HepG2 (cell line): ENCODE data around the gene TREML4. TPM values are rescaled to one million over a fixed set of nuclear protein-coding genes. Genes with fewer than 3 reads are reported as not detected.

Experiments
- ATAC-seq: fragments of 200-7000 bp; cut with Tn5 transposase; 3 replicates; pipeline ENCODE4 v1.9.1; 2020; ENCODE audit warnings: mild to moderate bottlenecking, moderate library complexity
- BruUV-seq: library from RNA; stranded (reverse); fragments of 400-500 nt; replicated peaks from 2 replicates; lab custom pipeline; 2021; lab: Mats Ljungman, UMichigan
- CTCF ChIA-PET: fragments of 300-600 bp; formaldehyde crosslinking; extraction: SDS; loops from one replicate; lab custom pipeline; 2021; ENCODE audit warnings: low total read pairs, inconsistent platforms, low intra/inter-chr PET ratio; lab: Yijun Ruan, JAX
- POLR2A ChIA-PET: fragments of 350-600 bp; sonication (Branson Sonifier 250); formaldehyde crosslinking; loops from one replicate; lab custom pipeline; 2020; ENCODE audit warnings: antibody characterized with exemption, inconsistent platforms; lab: Yijun Ruan, JAX
- DNase-seq: peaks from one replicate; pipeline ENCODE4 v3.0.0-alpha.2; 2015; ENCODE audit warnings: low spot score
- FAIRE-seq: peaks from 3 replicates; lab custom pipeline; 2011; peaks lifted over from hg19 to GRCh38; lab: Jason Lieb, UNC
- H2AFZ ChIP-seq: one replicate; pipeline ENCODE4 v1.6.1; 2011; ENCODE audit warnings: low read length, inconsistent platforms
- H3K27ac ChIP-seq: fragments of 300-600 bp; 3 replicates; pipeline ENCODE4 v1.8.0; 2011; ENCODE audit warnings: mixed run types, mild to moderate bottlenecking, mixed read lengths, low read length, inconsistent platforms; ENCODE audit not compliant: insufficient read depth; ENCODE audit errors: extremely low read length
- H3K27me3 ChIP-seq, 2 experiments: fragments of 200-600 bp in 1 of 2; 2 replicates in 1 of 2; 3 replicates in 1 of 2; pipeline versions ENCODE4 v1.6.0 to v1.8.0; 2011; ENCODE audit warnings: low read length in 2 of 2, mild to moderate bottlenecking in 2 of 2, moderate library complexity in 2 of 2, inconsistent platforms in 1 of 2; ENCODE audit not compliant: insufficient read depth in 2 of 2, control insufficient read depth in 1 of 2
- H3K36me3 ChIP-seq, 2 experiments: fragments of 200-600 bp in 1 of 2; replicated peaks in 1 of 2; 2 replicates in 1 of 2; 3 replicates in 1 of 2; pipeline versions ENCODE4 v1.5.1 to v1.8.0; 2011; ENCODE audit warnings: low read length in 2 of 2, inconsistent platforms in 1 of 2; ENCODE audit not compliant: insufficient read depth in 2 of 2, control insufficient read depth in 1 of 2
- H3K4me1 ChIP-seq: 2 replicates; pipeline ENCODE4 v1.5.1; 2012; ENCODE audit warnings: low read length, inconsistent platforms; ENCODE audit not compliant: insufficient read depth
- H3K4me2 ChIP-seq: 2 replicates; pipeline ENCODE4 v1.6.0; 2011; ENCODE audit warnings: low read depth, low read length, inconsistent platforms
- H3K4me3 ChIP-seq, 3 experiments: fragments of 200-600 bp in 1 of 3; sonication (generic), shearing (Covaris generic) in 1 of 3; replicated peaks in 1 of 3; 2 replicates each; pipeline ENCODE4 v1.5.1; 2011 to 2016; ENCODE audit warnings: low read length in 3 of 3, inconsistent platforms in 2 of 3, low read depth in 2 of 3, mild to moderate bottlenecking in 2 of 3, control low read depth in 1 of 3, mixed read lengths in 1 of 3; ENCODE audit not compliant: insufficient read depth in 1 of 3
- H3K79me2 ChIP-seq: one replicate; pipeline ENCODE4 v1.6.1; 2011; ENCODE audit warnings: low read length, inconsistent platforms; ENCODE audit not compliant: insufficient read depth
- H3K9ac ChIP-seq: 2 replicates; pipeline ENCODE4 v1.6.0; 2011; ENCODE audit warnings: mild to moderate bottlenecking, low read depth, low read length, inconsistent platforms; ENCODE audit not compliant: insufficient read depth
- H3K9me3 ChIP-seq: 2 replicates; pipeline ENCODE4 v1.5.1; 2012; ENCODE audit warnings: mild to moderate bottlenecking, low read length
- H4K20me1 ChIP-seq: 2 replicates; pipeline ENCODE4 v1.6.0; 2011; ENCODE audit warnings: inconsistent platforms, mild to moderate bottlenecking, low read length, moderate library complexity; ENCODE audit not compliant: insufficient read depth
- GLI4 ChIP-seq: sonication (generic); formaldehyde crosslinking; IDR thresholded peaks from 2 replicates; pipeline ENCODE4 v1.5.1; 2020; ENCODE audit warnings: missing genetic modification reagents, mild to moderate bottlenecking, moderate library complexity, borderline replicate concordance
- PHF8 ChIP-seq: sonication (generic); formaldehyde crosslinking; IDR thresholded peaks from 2 replicates; pipeline ENCODE4 v1.5.0; 2020; ENCODE audit warnings: missing genetic modification reagents
- ZSCAN30 ChIP-seq: sonication (generic); formaldehyde crosslinking; IDR thresholded peaks from 2 replicates; pipeline ENCODE4 v1.5.0; 2020; ENCODE audit warnings: mild to moderate bottlenecking, missing genetic modification reagents
- WGBS: methylation state at CpG from one replicate; pipeline ENCODE4 v1.1.6; 2017; ENCODE audit warnings: low lambda C conversion rate; 5-methylcytosine and 5-hydroxymethylcytosine counted together
- in situ Hi-C: cut with HindIII; loops from 2 replicates; pipeline ENCODE4 v1.10.0; 2017; ENCODE audit warnings: low pct_unique_long_range_greater_than_20kb; ENCODE audit not compliant: extremely low pct_ligation_motif_present
- intact Hi-C: fragments of 100-400 bp; cut with micrococcal nuclease; formaldehyde crosslinking; loops from one replicate; pipeline ENCODE4 v1.10.0; 2022; ENCODE audit not compliant: unreplicated experiment
- polyA plus RNA-seq, 8 experiments: library from polyadenylated mRNA; depleted of rRNA in 3 of 8; stranded (reverse) in 7 of 8; unstranded in 1 of 8; fragments of >200 nt; fragmentation: Illumina TruSeq in 4 of 8; extraction: Trizol in 4 of 8; gene quantifications; 2 replicates each; pipeline versions ENCODE4 v1.2.1 to v1.2.3, GENCODE V29; 2011 to 2016; ENCODE audit warnings: low read depth in 4 of 8, missing spikeins in 1 of 8, mixed read lengths in 1 of 8; ENCODE audit not compliant: insufficient read depth in 1 of 8
- total RNA-seq, 5 experiments: library from RNA; depleted of rRNA; stranded (reverse); fragments of >200 nt; fragmentation: Illumina TruSeq; extraction: Trizol; gene quantifications; 2 replicates each; pipeline ENCODE4 v1.2.3, GENCODE V29; 2016; ENCODE audit warnings: low read depth in 1 of 5
- TF ChIP-seq, protein P1 (sequence below): sonication (generic); formaldehyde crosslinking; IDR thresholded peaks from 2 replicates; pipeline ENCODE4 v1.5.1; 2020; ENCODE audit warnings: mild to moderate bottlenecking, missing genetic modification reagents, borderline replicate concordance
- TF ChIP-seq, protein P2 (sequence below): sonication (generic); formaldehyde crosslinking; IDR thresholded peaks from 2 replicates; pipeline ENCODE4 v1.4.0; 2020; ENCODE audit warnings: missing genetic modification reagents
- TF ChIP-seq, protein P3 (sequence below): IDR thresholded peaks from 2 replicates; pipeline ENCODE4 v1.6.1; 2012; ENCODE audit warnings: inconsistent platforms

Gene TREML4
- total and polyA plus RNA-seq, 2 of the 13 experiments (the other 11 are each of a cell fraction or from before 2014, with no cell fraction given): not detected

DNA sequence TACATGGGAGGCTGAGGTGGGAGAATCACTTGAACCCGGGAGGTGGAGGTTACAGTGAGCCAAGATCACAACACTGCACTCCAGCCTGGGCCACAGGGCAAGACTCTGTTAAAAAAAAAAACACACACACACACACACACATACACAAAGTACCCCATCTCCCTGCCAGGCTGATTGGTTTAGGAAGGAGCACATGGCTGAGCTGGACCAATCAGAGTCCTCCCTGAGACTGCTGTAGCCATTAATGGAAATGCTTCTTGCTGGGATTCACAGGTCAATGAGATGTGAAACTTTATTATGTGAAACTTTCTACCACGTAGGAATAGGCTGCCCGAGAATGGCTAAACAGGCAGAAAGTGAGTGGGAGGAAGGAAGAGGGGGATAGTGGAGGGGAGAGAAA, 55.5 kb downstream of the TREML4 start (continued):
- TF ChIP-seq, protein P1, sequence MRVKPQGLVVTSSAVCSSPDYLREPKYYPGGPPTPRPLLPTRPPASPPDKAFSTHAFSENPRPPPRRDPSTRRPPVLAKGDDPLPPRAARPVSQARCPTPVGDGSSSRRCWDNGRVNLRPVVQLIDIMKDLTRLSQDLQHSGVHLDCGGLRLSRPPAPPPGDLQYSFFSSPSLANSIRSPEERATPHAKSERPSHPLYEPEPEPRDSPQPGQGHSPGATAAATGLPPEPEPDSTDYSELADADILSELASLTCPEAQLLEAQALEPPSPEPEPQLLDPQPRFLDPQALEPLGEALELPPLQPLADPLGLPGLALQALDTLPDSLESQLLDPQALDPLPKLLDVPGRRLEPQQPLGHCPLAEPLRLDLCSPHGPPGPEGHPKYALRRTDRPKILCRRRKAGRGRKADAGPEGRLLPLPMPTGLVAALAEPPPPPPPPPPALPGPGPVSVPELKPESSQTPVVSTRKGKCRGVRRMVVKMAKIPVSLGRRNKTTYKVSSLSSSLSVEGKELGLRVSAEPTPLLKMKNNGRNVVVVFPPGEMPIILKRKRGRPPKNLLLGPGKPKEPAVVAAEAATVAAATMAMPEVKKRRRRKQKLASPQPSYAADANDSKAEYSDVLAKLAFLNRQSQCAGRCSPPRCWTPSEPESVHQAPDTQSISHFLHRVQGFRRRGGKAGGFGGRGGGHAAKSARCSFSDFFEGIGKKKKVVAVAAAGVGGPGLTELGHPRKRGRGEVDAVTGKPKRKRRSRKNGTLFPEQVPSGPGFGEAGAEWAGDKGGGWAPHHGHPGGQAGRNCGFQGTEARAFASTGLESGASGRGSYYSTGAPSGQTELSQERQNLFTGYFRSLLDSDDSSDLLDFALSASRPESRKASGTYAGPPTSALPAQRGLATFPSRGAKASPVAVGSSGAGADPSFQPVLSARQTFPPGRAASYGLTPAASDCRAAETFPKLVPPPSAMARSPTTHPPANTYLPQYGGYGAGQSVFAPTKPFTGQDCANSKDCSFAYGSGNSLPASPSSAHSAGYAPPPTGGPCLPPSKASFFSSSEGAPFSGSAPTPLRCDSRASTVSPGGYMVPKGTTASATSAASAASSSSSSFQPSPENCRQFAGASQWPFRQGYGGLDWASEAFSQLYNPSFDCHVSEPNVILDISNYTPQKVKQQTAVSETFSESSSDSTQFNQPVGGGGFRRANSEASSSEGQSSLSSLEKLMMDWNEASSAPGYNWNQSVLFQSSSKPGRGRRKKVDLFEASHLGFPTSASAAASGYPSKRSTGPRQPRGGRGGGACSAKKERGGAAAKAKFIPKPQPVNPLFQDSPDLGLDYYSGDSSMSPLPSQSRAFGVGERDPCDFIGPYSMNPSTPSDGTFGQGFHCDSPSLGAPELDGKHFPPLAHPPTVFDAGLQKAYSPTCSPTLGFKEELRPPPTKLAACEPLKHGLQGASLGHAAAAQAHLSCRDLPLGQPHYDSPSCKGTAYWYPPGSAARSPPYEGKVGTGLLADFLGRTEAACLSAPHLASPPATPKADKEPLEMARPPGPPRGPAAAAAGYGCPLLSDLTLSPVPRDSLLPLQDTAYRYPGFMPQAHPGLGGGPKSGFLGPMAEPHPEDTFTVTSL (CRISPR knock-in tag): no peak
- no peak for TF ChIP-seq PHF8 (CRISPR knock-in tag)
- TF ChIP-seq, all 625 proteins: peak for 0

DNA sequence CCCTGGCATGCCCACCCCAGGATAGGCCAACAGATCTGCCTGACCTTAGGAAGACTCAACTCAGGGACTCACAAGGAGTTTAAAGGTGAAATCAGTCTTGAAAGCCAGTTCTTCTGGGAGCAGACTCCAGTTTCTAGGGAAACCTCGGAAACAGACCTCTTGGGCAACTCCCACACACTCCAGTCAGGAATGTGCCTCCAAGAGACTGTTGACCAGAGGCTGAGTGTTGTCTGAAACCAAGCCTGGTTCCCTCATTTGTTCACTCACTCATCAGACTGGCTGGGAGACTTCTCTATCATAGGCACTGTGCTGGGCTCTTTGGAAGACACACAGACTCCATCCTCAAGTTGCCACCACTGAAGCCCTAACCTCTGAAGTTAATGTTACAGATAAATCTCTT, 56.6 kb downstream of the TREML4 start:
- H3K4me3 ChIP-seq: no peak overlapping the region
- ChIA-PET CTCF (no interaction called here), POLR2A (no interaction called here)
- no peak overlapping the region for H3K4me2 ChIP-seq
- H3K36me3 ChIP-seq: no peaks in the 10 kb centered on the region
- H3K27ac ChIP-seq: no peak overlapping the region
- in situ Hi-C loops (no loop called here), intact Hi-C loops (no loop called here)
- no peak overlapping the region for H3K9ac ChIP-seq
- peaks cover 5% of the 10 kb centered on the region for H3K4me1 ChIP-seq
- ATAC-seq (no peak), DNase-seq (no peak), FAIRE-seq (no peak)
- H3K79me2 ChIP-seq: no peaks in the 10 kb centered on the region
- BruUV-seq: no TSS peak
- H4K20me1 ChIP-seq: no peaks in the 10 kb centered on the region
- peaks cover 0 to 29% of the 10 kb centered on the region in 2 experiments; a peak in 3 of 5 replicates for H3K27me3 ChIP-seq
- H3K9me3 ChIP-seq: no peaks in the 10 kb centered on the region
- no CpG with 5 or more reads among the region's 1 CpG for WGBS
- H2AFZ ChIP-seq: no peak overlapping the region
- TF ChIP-seq, protein P2, sequence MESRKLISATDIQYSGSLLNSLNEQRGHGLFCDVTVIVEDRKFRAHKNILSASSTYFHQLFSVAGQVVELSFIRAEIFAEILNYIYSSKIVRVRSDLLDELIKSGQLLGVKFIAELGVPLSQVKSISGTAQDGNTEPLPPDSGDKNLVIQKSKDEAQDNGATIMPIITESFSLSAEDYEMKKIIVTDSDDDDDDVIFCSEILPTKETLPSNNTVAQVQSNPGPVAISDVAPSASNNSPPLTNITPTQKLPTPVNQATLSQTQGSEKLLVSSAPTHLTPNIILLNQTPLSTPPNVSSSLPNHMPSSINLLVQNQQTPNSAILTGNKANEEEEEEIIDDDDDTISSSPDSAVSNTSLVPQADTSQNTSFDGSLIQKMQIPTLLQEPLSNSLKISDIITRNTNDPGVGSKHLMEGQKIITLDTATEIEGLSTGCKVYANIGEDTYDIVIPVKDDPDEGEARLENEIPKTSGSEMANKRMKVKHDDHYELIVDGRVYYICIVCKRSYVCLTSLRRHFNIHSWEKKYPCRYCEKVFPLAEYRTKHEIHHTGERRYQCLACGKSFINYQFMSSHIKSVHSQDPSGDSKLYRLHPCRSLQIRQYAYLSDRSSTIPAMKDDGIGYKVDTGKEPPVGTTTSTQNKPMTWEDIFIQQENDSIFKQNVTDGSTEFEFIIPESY (CRISPR knock-in tag): no peak
- TF ChIP-seq ZSCAN30 (CRISPR knock-in tag) (no peak), GLI4 (CRISPR knock-in tag) (no peak)
- TF ChIP-seq, protein P3, sequence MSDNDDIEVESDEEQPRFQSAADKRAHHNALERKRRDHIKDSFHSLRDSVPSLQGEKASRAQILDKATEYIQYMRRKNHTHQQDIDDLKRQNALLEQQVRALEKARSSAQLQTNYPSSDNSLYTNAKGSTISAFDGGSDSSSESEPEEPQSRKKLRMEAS: no peak
